Omental fat pad (tissue), 4 donors: ENCODE data around the gene MACROD2. TPM values are rescaled to one million over a fixed set of nuclear protein-coding genes. Genes with fewer than 3 reads are reported as not detected.

ENCODE experiments used
- ATAC-seq: fragments of 150-250 bp; one replicate; pipeline ENCODE4 v1.9.1; 2016; ENCODE audit warnings: mild to moderate bottlenecking, moderate library complexity; ENCODE audit not compliant: low FRiP score
- DNase-seq: peaks from one replicate; pipeline ENCODE4 v3.0.0-alpha.2; 2019; ENCODE audit warnings: low spot score
- total RNA-seq, 4 donors: library from RNA; depleted of rRNA; stranded (reverse); fragments of >200 nt; gene quantifications; one replicate each; pipeline ENCODE4 v1.1.0, GENCODE V29; 2016
- TF ChIP-seq, protein P1 (sequence below), 3 donors: fragments of 450-650 bp; IDR thresholded peaks; one replicate each; pipeline ENCODE4 v1.5.1; 2016 to 2017; ENCODE audit warnings: antibody characterized with exemption in 3 of 3, mild to moderate bottlenecking in 3 of 3, moderate library complexity in 2 of 3

The MACROD2 gene
- total RNA-seq, 4 donors from 2014 or later: 6.8 to 54.1 (median 7.4) TPM

DNA sequence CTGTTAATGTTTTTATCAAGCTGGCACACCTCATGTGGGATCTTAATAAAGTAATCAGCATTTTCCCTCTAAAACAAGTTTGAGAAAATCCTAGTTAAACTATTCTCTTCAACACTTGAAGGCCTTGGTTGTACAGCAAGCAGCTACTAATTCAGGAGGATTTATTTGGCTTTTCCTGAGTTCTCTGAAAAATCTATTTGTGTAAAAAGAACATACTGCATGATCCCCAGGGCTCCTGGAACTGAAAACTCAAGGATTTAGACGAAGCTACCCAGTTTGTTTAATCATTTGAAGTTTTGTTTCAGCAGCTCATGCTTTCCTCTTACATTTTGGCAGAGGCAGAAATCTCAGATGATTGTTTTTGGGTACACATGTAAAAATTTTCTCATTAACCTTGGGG, 651.7 kb downstream of the MACROD2 start:
- TF ChIP-seq, protein P1, sequence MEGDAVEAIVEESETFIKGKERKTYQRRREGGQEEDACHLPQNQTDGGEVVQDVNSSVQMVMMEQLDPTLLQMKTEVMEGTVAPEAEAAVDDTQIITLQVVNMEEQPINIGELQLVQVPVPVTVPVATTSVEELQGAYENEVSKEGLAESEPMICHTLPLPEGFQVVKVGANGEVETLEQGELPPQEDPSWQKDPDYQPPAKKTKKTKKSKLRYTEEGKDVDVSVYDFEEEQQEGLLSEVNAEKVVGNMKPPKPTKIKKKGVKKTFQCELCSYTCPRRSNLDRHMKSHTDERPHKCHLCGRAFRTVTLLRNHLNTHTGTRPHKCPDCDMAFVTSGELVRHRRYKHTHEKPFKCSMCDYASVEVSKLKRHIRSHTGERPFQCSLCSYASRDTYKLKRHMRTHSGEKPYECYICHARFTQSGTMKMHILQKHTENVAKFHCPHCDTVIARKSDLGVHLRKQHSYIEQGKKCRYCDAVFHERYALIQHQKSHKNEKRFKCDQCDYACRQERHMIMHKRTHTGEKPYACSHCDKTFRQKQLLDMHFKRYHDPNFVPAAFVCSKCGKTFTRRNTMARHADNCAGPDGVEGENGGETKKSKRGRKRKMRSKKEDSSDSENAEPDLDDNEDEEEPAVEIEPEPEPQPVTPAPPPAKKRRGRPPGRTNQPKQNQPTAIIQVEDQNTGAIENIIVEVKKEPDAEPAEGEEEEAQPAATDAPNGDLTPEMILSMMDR (IDR thresholded peaks at IDR 0.05): no peak
- DNase-seq (no peak), ATAC-seq (no peak)

DNA sequence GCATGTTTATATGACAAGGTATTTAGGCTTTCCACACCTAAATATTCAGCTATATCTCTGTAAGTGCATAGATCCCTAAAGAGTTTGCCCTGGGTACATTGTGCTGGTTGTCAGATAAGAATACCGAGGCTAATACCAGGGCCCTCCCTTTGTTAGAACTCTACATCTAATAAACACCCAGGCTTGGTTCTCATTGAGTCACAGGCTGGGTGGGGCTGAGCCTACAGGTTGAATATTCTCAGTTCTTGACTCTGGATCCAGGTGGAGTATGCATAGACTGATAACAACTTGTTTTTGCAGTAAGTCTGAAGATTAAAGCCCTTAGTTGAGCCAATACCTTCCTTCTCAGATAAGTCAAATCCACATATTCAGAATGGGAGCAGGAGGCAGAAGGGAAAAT, 654.3 kb downstream of the MACROD2 start:
- TF ChIP-seq, protein P1 (IDR thresholded peaks at IDR 0.05): no peak
- DNase-seq: no peak
- no peak for ATAC-seq

DNA sequence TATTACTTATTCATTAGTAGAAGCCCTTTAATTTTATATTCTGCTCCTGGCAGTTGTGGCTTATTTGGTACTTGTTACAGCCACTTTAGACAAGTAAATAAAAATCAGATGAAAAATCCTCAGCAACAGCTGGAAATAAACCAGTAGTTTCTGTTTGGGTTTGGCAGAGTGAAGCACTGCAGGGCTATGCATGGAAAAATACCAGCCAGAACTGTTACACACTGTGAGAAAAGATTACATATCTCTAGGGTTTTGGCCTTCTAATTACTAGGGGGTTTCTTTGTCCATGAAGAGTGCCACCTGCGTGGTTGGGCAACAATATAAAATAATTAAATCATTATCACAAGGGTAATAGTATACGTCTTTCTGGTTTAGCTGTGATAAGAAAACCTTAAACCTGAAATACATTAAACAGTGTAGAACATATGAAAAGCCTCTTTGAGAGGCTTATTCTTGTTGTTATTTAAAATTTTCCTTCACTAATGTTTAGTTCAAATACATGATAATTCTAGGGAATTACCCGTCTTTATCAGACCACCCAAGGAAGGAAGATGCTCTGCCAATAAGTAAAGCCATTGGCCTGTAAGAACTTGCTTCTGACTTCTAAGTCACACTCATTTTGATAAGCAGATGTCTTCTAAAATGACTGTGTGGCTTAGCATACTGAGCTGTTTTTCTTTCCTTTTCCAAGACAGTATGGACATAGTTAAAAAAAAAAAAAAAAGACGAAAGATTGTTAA, 662.1 kb downstream of the MACROD2 start:
- TF ChIP-seq, protein P1 (IDR thresholded peaks at IDR 0.05): no peak
- DNase-seq (no peak), ATAC-seq (no peak)

DNA sequence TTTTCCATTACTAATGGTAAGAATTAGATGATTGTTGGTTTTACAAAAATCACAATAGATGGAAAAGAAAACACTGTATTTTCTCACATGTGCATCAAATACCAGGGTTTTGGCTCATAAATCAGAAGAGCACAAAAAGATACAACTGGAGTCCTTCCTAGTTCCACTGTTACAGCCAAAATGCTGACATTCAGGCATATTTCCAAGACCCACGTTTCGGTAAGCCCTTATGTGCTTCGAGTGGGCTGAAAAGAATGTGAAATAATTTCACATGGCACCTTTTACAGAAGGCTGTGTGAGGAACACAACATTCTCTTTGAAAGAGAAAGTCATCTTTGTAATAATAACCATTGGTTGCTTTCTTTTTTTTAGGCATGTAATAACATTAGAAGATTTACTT, 668.8 kb downstream of the MACROD2 start:
- TF ChIP-seq, protein P1 (IDR thresholded peaks at IDR 0.05): no peak
- ATAC-seq (no peak), DNase-seq (no peak)

DNA sequence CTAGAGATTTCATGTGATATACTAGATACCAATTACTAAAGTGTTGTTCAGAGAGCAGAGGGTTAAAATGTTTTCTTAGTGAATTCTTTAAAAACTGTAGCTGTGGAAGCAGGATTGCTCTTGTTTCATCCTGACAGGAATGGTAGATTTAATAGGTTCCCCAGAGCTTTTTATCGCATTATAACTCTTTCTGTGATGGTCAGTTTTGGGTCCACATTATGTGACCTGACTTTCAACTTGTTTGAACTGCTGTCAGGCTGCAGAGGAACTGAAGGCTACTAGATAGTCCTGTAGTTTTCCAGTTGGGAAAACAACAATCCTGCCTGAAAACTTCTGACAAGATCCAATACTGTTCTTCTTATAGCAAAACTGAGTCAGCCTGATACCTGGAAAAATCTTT, 671.4 kb downstream of the MACROD2 start:
- DNase-seq (no peak), ATAC-seq (no peak)
- TF ChIP-seq, protein P1 (IDR thresholded peaks at IDR 0.05): no peak

DNA sequence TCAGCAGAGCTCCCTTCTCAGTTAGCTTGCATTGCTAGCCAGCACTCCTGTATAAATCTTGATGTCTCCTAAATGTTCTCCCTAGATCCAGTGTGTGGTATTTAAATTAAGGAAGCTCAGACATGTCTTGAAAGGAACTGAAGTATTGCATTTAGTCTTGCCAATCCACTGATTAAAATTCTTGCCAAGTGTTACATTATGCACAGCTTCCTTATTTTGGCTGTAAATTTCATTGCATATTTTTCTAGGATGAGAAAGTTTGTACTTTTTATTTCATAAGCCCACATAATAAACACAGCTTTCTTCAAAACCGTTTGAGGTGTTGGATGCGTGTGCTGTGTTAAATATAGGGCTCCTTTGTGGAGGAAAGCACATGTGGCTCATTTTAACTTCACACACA, 671.9 kb downstream of the MACROD2 start:
- TF ChIP-seq, protein P1 (IDR thresholded peaks at IDR 0.05): no peak
- DNase-seq: no peak
- no peak for ATAC-seq

DNA sequence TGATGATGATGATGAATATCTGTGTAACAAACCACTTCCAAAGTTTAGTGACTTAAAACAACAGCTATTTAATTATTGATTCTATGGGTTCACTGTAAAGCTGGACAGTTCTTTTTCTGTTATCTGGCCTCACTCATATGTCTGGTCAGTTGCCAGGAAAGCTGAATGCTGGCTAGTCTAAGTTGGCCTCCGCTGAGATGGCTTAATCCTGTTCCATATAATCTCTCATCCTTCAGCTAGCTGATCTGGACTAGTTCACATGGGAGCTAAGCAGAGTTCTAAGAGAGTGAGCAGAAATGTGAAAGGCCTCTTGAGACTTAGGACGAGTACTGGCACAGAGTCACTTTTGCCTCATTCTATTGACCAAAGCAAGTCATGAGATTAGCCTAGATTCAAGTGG, 676.8 kb downstream of the MACROD2 start:
- DNase-seq (no peak), ATAC-seq (no peak)
- TF ChIP-seq, protein P1 (IDR thresholded peaks at IDR 0.05): no peak
